ENCODE data around the gene NRL.

The NRL gene

GRCh38 chr14:24100982-24101494 is 13.7 kb downstream of the NRL start:
- DNase-seq (ENCODE audit: low spot score) = no peak
- no peak for TF ChIP-seq CTCF (IDR thresholded peaks at IDR 0.05; ENCODE audit: extremely low read depth, insufficient read depth, missing control alignments)
- in situ Hi-C loops (cut with MboI; ENCODE audit: low pct_unique_long_range_greater_than_20kb, low sequenced_read_pairs, unreplicated experiment) = no loop called here

- DNase-seq (ENCODE audit: low spot score) = no peak
- TF ChIP-seq CTCF (IDR thresholded peaks at IDR 0.05; ENCODE audit: extremely low read depth, insufficient read depth, missing control alignments) = no peak
- in situ Hi-C loops (cut with MboI; ENCODE audit: low pct_unique_long_range_greater_than_20kb, low sequenced_read_pairs, unreplicated experiment) = no loop called here
Observed at GRCh38 chr14:24100197-24100981, 14.4 kb downstream of the NRL start.

- in situ Hi-C loops (cut with MboI; ENCODE audit: low pct_unique_long_range_greater_than_20kb, low sequenced_read_pairs, unreplicated experiment) = loop anchor here (25.0 kb wide), 1 partner anchor 112 kb away; the partner anchor contains the start of gene DHRS4L2
- DNase-seq (ENCODE audit: low spot score) = no peak
- no peak for TF ChIP-seq CTCF (IDR thresholded peaks at IDR 0.05; ENCODE audit: extremely low read depth, insufficient read depth, missing control alignments)
Observed at GRCh38 chr14:24098927-24099813, 15.6 kb downstream of the NRL start.

- no peak for DNase-seq (ENCODE audit: low spot score)
- no peak for TF ChIP-seq CTCF (IDR thresholded peaks at IDR 0.05; ENCODE audit: extremely low read depth, insufficient read depth, missing control alignments)
- in situ Hi-C loops (cut with MboI; ENCODE audit: low pct_unique_long_range_greater_than_20kb, low sequenced_read_pairs, unreplicated experiment) = loop anchor here (25.0 kb wide), 1 partner anchor 111 kb away; the partner anchor contains the start of gene DHRS4L2
Observed at GRCh38 chr14:24098229-24098926, 16.4 kb downstream of the NRL start.

GRCh38 chr14:24096545-24097181 is 18.1 kb downstream of the NRL start:
- in situ Hi-C loops (cut with MboI; ENCODE audit: low pct_unique_long_range_greater_than_20kb, low sequenced_read_pairs, unreplicated experiment) = loop anchor here (25.0 kb wide), 1 partner anchor 109 kb away; the partner anchor contains the start of gene DHRS4L2
- no peak for TF ChIP-seq CTCF (IDR thresholded peaks at IDR 0.05; ENCODE audit: extremely low read depth, insufficient read depth, missing control alignments)
- no peak for DNase-seq (ENCODE audit: low spot score)

Data from GM13977 (cell line).